GM21717 (cell line): ENCODE measurements around the gene GPR89B.
A peak's percentile ranks its signal among the peaks of the same experiment; 100 is the strongest.
"Not testable (repeated sequence)": the region's sequence is repeated elsewhere in the genome, so short reads cannot be mapped to it uniquely, and the experiment has no call there.

Experiments used
- ATAC-seq: cut with Tn5 transposase; IDR thresholded peaks from one replicate; pipeline ENCODE4 v1.9.1; 2021; ENCODE audit warnings: mild to moderate bottlenecking, moderate library complexity; ENCODE audit not compliant: unreplicated experiment

GPR89B gene

GRCh38 chr1:147928236-147929132 lies at the start of gene GPR89B:
TSS of gene GPR89B (plus strand) at chr1:147928420. CDS start at chr1:147928537, 117 bp downstream.
- peak; percentile 97 for ATAC-seq

GRCh38 chr1:147879911-147880310 lies 48.3 kb upstream of the GPR89B start:
- ATAC-seq, result no peak

GRCh38 chr1:147882535-147882934 lies 45.7 kb upstream of the GPR89B start:
- no peak for ATAC-seq

GRCh38 chr1:147890177-147890790 lies 37.9 kb upstream of the GPR89B start:
- no peak for ATAC-seq

GRCh38 chr1:147891088-147891487 lies 37.1 kb upstream of the GPR89B start:
- ATAC-seq, result no peak

- no peak for ATAC-seq
Measured at GRCh38 chr1:147892216-147892615, 36.0 kb upstream of the GPR89B start.

- no peak for ATAC-seq
Measured at GRCh38 chr1:147892731-147893214, 35.4 kb upstream of the GPR89B start.

GRCh38 chr1:147895123-147895522 lies 33.1 kb upstream of the GPR89B start:
- ATAC-seq, result no peak

- no peak for ATAC-seq
Measured at GRCh38 chr1:147897029-147897752, 31.0 kb upstream of the GPR89B start.

GRCh38 chr1:147897789-147898188 lies 30.4 kb upstream of the GPR89B start:
- ATAC-seq, result no peak

- ATAC-seq, result no peak
Measured at GRCh38 chr1:147902253-147902845, 25.9 kb upstream of the GPR89B start, which contains the start of gene GJA8. TSS of gene GJA8 (plus strand) at chr1:147902795. CDS start at chr1:147907956, 5,161 bp downstream.

GRCh38 chr1:147904726-147905125 lies 23.5 kb upstream of the GPR89B start:
- ATAC-seq, result no peak

GRCh38 chr1:147907786-147908509 lies 20.3 kb upstream of the GPR89B start:
- no peak for ATAC-seq

GRCh38 chr1:147912553-147912952 lies 15.7 kb upstream of the GPR89B start:
- no peak for ATAC-seq

- ATAC-seq, result no peak
Measured at GRCh38 chr1:147913362-147913942, 14.8 kb upstream of the GPR89B start.

- no peak for ATAC-seq
Measured at GRCh38 chr1:147919896-147920295, 8.3 kb upstream of the GPR89B start.

- ATAC-seq, result no peak
Measured at GRCh38 chr1:147924813-147925212, 3.4 kb upstream of the GPR89B start.

- not testable (repeated sequence) for ATAC-seq
Measured at GRCh38 chr1:147927215-147927614, 1.0 kb upstream of the GPR89B start.

- not testable (repeated sequence) for ATAC-seq
Measured at GRCh38 chr1:147927689-147928088, 531 bp upstream of the GPR89B start.

- not testable (repeated sequence) for ATAC-seq
Measured at GRCh38 chr1:147931137-147931536, 2.9 kb downstream of the GPR89B start.
